ENCODE results near the gene SPIB.
"Not testable (repeated sequence)": the region's sequence is repeated elsewhere in the genome, so short reads cannot be mapped to it uniquely, and the experiment has no call there.

The SPIB gene

GRCh38 chr19:50466706-50467039 is 47.9 kb downstream of the SPIB start:
- DNase-seq (ENCODE audit: low spot score): no peak
- no peak for TF ChIP-seq CTCF (IDR thresholded peaks at IDR 0.05; ENCODE audit: extremely low read depth, missing control alignments)

GRCh38 chr19:50467566-50467965 is 48.8 kb downstream of the SPIB start:
- no peak for DNase-seq (ENCODE audit: low spot score)
- no peak for TF ChIP-seq CTCF (IDR thresholded peaks at IDR 0.05; ENCODE audit: extremely low read depth, missing control alignments)

GRCh38 chr19:50468818-50469217 is 50.1 kb downstream of the SPIB start:
- no peak for TF ChIP-seq CTCF (IDR thresholded peaks at IDR 0.05; ENCODE audit: extremely low read depth, missing control alignments)
- DNase-seq (ENCODE audit: low spot score): no peak

- DNase-seq (ENCODE audit: low spot score): not testable (repeated sequence)
Observed at GRCh38 chr19:50473336-50473735, 54.6 kb downstream of the SPIB start.

- DNase-seq (ENCODE audit: low spot score): no peak
- no peak for TF ChIP-seq CTCF (IDR thresholded peaks at IDR 0.05; ENCODE audit: extremely low read depth, missing control alignments)
Observed at GRCh38 chr19:50475101-50475568, 56.4 kb downstream of the SPIB start.

- no peak for DNase-seq (ENCODE audit: low spot score)
- no peak for TF ChIP-seq CTCF (IDR thresholded peaks at IDR 0.05; ENCODE audit: extremely low read depth, missing control alignments)
Observed at GRCh38 chr19:50475736-50476223, 57.0 kb downstream of the SPIB start.

GRCh38 chr19:50476224-50476906 is 57.6 kb downstream of the SPIB start, which contains the start of the genes EMC10 and GARIN5A:
Gene EMC10 (plus strand): TSS chr19:50476507. CDS start chr19:50476545, 38 bp downstream.
Gene GARIN5A (minus strand): TSS chr19:50476848. CDS start chr19:50476388, 460 bp downstream.
- no peak for TF ChIP-seq CTCF (IDR thresholded peaks at IDR 0.05; ENCODE audit: extremely low read depth, missing control alignments)
- peak; percentile 100 for DNase-seq (ENCODE audit: low spot score)

- no peak for DNase-seq (ENCODE audit: low spot score)
- TF ChIP-seq CTCF (IDR thresholded peaks at IDR 0.05; ENCODE audit: extremely low read depth, missing control alignments): no peak
Observed at GRCh38 chr19:50476907-50477238, 58.1 kb downstream of the SPIB start.
